Smooth muscle cell (in vitro differentiated cells): Measurements from ENCODE around the gene AGMO. TPM values are rescaled to one million over a fixed set of nuclear protein-coding genes. Genes with fewer than 3 reads are reported as not detected.

Source experiments
- DNase-seq: peaks from one replicate; lab custom pipeline; 2025; ENCODE audit not compliant: unreplicated experiment; lab: John Stamatoyannopoulos, UW
- H2AFZ ChIP-seq: fragments of 200-600 bp; sonication (generic); 2 replicates; pipeline ENCODE4 v1.6.0; 2016; ENCODE audit warnings: antibody characterized with exemption, low read depth, mild to moderate bottlenecking
- H3F3A ChIP-seq: fragments of 200-600 bp; sonication (generic); 2 replicates; pipeline ENCODE4 v1.6.0; 2017; ENCODE audit warnings: antibody characterized with exemption, low read depth
- H3K27ac ChIP-seq: fragments of 200-600 bp; sonication (generic); 2 replicates; pipeline ENCODE4 v1.5.1; 2016; ENCODE audit warnings: low read depth, mild to moderate bottlenecking
- H3K27me3 ChIP-seq: fragments of 200-600 bp; sonication (generic); 2 replicates; pipeline ENCODE4 v1.6.1; 2016; ENCODE audit warnings: low read depth, mild to moderate bottlenecking
- H3K36me3 ChIP-seq: fragments of 200-600 bp; sonication (generic); 2 replicates; pipeline ENCODE4 v1.5.1; 2016; ENCODE audit warnings: low read depth
- H3K4me1 ChIP-seq: fragments of 200-600 bp; sonication (generic); 2 replicates; pipeline ENCODE4 v1.5.1; 2016; ENCODE audit warnings: low read depth
- H3K4me2 ChIP-seq: fragments of 200-600 bp; sonication (generic); 2 replicates; pipeline ENCODE4 v1.6.0; 2016; ENCODE audit warnings: mild to moderate bottlenecking
- H3K4me3 ChIP-seq: fragments of 200-600 bp; sonication (generic); 2 replicates; pipeline ENCODE4 v1.5.1; 2016; ENCODE audit warnings: mild to moderate bottlenecking
- H3K79me2 ChIP-seq: fragments of 200-600 bp; sonication (generic); 2 replicates; pipeline ENCODE4 v1.6.0; 2016; ENCODE audit warnings: low read depth, mild to moderate bottlenecking
- H3K9ac ChIP-seq: fragments of 200-600 bp; sonication (generic); 2 replicates; pipeline ENCODE4 v1.6.0; 2016; ENCODE audit warnings: low read depth
- H3K9me3 ChIP-seq: fragments of 200-600 bp; sonication (generic); replicated peaks from 2 replicates; pipeline ENCODE4 v1.5.1; 2016; ENCODE audit warnings: low read depth
- H4K20me1 ChIP-seq: fragments of 200-600 bp; sonication (generic); 2 replicates; pipeline ENCODE4 v1.6.0; 2016; ENCODE audit warnings: low read depth
- CTCF ChIP-seq: fragments of 200-600 bp; sonication (generic); IDR thresholded peaks from 2 replicates; pipeline ENCODE4 v1.5.1; 2017; ENCODE audit warnings: borderline replicate concordance, mild to moderate bottlenecking, antibody characterized with exemption; ENCODE audit not compliant: insufficient read depth, poor library complexity, severe bottlenecking
- WGBS: methylation state at CpG from one replicate; pipeline ENCODE4 v1.1.7; 2016; ENCODE audit warnings: low lambda C conversion rate; 5-methylcytosine and 5-hydroxymethylcytosine counted together
- polyA plus RNA-seq: library from polyadenylated mRNA; unstranded; fragments of >200 nt; fragmentation: Nextera tagmentation; extraction: Ambion mirVana; gene quantifications from 2 replicates; pipeline ENCODE4 v1.2.1, GENCODE V29; 2016
- total RNA-seq: library from RNA; depleted of rRNA; stranded (reverse); fragments of >200 nt; gene quantifications from 2 replicates; pipeline ENCODE4 v1.2.3, GENCODE V29; 2014

AGMO gene
- total and polyA plus RNA-seq, 2 experiments from 2014 or later, result 0.27 to 0.50 TPM

GRCh38 chr7:15515252-15515651 is 46.6 kb downstream of the AGMO start:
- 12% methylated on average over 4 of the region's 4 CpGs for WGBS
- H3K9ac ChIP-seq, result no peak overlapping the region

GRCh38 chr7:15508258-15508657 is 53.6 kb downstream of the AGMO start:
- no peaks in the 10 kb centered on the region for H3K9me3 ChIP-seq
- no peak overlapping the region for H2AFZ ChIP-seq
- no peak overlapping the region for H3K4me3 ChIP-seq
- H3K27ac ChIP-seq, result peak overlapping the region; percentile 29
- H3F3A ChIP-seq, result no peaks in the 10 kb centered on the region
- no peaks in the 10 kb centered on the region for H3K4me1 ChIP-seq
- H3K9ac ChIP-seq, result no peak overlapping the region
- H4K20me1 ChIP-seq, result no peaks in the 10 kb centered on the region
- no peaks in the 10 kb centered on the region for H3K79me2 ChIP-seq
- DNase-seq, result no peak
- H3K27me3 ChIP-seq, result no peaks in the 10 kb centered on the region
- WGBS, result 68% methylated on average over 3 of the region's 3 CpGs
- TF ChIP-seq CTCF, result no peak
- H3K4me2 ChIP-seq, result no peak overlapping the region
- H3K36me3 ChIP-seq, result no peaks in the 10 kb centered on the region

More at GRCh38 chr7:15515252-15515651, 46.6 kb downstream of the AGMO start:
- H3K27me3 ChIP-seq, result no peaks in the 10 kb centered on the region
- TF ChIP-seq CTCF, result no peak
- no peaks in the 10 kb centered on the region for H3F3A ChIP-seq
- peak overlapping the region; percentile 56 for H3K27ac ChIP-seq
- no peaks in the 10 kb centered on the region for H4K20me1 ChIP-seq
- no peaks in the 10 kb centered on the region for H3K79me2 ChIP-seq
- H3K9me3 ChIP-seq, result no peaks in the 10 kb centered on the region
- no peak for DNase-seq
- H3K4me1 ChIP-seq, result peaks cover 10% of the 10 kb centered on the region
- H2AFZ ChIP-seq, result peak overlapping the region; percentile 46
- peak overlapping the region; percentile 74 for H3K4me2 ChIP-seq
- H3K36me3 ChIP-seq, result no peaks in the 10 kb centered on the region
- H3K4me3 ChIP-seq, result peak overlapping the region; percentile 14

- Histone ChIP-seq H2AFZ (no peak overlapping the region), H3K9me3 (no peaks in the 10 kb centered on the region), H3K4me3 (no peak overlapping the region), H4K20me1 (no peaks in the 10 kb centered on the region), H3K79me2 (no peaks in the 10 kb centered on the region), H3F3A (no peaks in the 10 kb centered on the region), H3K27ac (peak overlapping the region; percentile 29), H3K4me2 (no peak overlapping the region), H3K4me1 (no peaks in the 10 kb centered on the region), H3K9ac (no peak overlapping the region), H3K36me3 (no peaks in the 10 kb centered on the region), H3K27me3 (no peaks in the 10 kb centered on the region)
- no peak for TF ChIP-seq CTCF
- WGBS, result 89% methylated on average over 3 of the region's 3 CpGs
- no peak for DNase-seq
Measured at GRCh38 chr7:15507708-15508107, 54.1 kb downstream of the AGMO start.

GRCh38 chr7:15507171-15507570 is 54.6 kb downstream of the AGMO start:
- Histone ChIP-seq H4K20me1 (no peaks in the 10 kb centered on the region), H3F3A (no peaks in the 10 kb centered on the region), H2AFZ (peak overlapping the region; percentile 41), H3K4me1 (no peaks in the 10 kb centered on the region), H3K9ac (no peak overlapping the region), H3K36me3 (no peaks in the 10 kb centered on the region), H3K27me3 (no peaks in the 10 kb centered on the region), H3K4me3 (no peak overlapping the region), H3K27ac (peak overlapping the region; percentile 29), H3K79me2 (no peaks in the 10 kb centered on the region), H3K4me2 (no peak overlapping the region), H3K9me3 (no peaks in the 10 kb centered on the region)
- WGBS, result 37% methylated on average over 3 of the region's 3 CpGs
- DNase-seq, result no peak
- no peak for TF ChIP-seq CTCF
